GM18505 (cell line): ENCODE measurements around the gene EXOSC1.

ENCODE experiments used
- ATAC-seq: cut with Tn5 transposase; IDR thresholded peaks from one replicate; pipeline ENCODE4 v1.9.1; 2021; ENCODE audit not compliant: unreplicated experiment
- POLR2A ChIP-seq: IDR thresholded peaks from 4 replicates; pipeline ENCODE4 v1.6.1; 2011; ENCODE audit warnings: borderline replicate concordance; ENCODE audit not compliant: insufficient read depth, insufficient read length; ENCODE audit errors: extremely low read depth

EXOSC1 gene

DNA sequence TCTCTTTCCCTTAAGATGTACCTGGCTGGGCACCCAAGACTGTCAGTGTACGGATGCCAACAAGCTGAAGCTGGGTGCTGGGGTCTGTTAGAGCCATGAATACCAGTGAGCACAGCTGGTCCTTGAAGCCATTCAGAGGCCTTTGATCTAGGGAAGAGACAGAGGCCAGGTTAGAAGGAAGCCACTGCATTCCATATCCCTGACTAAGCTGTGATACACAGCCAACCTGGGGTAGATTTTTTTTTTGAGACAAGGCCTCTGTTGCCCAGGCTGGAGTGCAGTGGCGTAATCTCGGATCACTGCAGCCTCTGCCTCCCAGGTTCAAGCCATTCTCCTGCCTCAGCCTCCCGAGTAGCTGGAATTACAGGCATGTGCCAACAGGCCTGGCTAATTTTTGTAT, 20.9 kb upstream of the EXOSC1 start:
- TF ChIP-seq POLR2A, result no peak
- no peak for ATAC-seq

DNA sequence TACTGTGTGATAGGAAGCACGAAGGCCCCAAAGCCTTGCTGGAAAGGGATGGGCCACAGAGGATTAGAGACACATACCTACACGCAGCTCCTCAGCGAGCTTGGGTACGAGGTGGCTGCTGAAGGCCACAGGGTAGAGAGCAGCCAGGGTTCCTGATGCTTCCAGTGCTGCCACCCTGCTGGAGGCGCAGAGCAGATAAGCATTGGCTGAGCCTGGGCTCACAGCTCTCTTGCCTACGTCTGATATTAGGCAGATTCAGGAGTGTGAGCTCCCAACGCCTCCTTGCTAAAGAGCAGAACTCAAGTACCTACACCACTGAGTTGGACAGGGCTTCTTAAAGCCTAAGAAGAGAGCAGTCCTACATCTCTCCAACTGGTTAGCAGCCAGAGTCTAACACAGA, 20.2 kb upstream of the EXOSC1 start:
- ATAC-seq, result no peak
- TF ChIP-seq POLR2A, result no peak

DNA sequence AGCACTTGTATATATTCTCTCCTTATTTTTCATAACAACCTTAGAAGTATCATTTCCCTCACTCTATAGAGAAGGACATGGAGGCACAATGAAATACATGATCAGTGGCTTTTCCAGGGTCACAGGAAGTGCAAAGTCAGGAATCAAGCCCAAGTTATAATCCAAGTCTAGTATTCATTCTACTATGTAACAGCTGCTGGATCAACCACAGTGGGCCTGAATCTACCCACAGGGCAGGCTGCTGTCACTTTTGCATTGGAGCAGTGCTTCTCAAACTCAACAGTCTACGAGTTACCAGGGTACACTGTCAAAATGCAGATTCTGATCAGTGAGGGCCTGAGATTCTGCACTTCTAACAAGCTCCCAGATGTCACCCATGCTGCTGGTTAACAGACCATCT, 18.4 kb upstream of the EXOSC1 start:
- no peak for TF ChIP-seq POLR2A
- no peak for ATAC-seq

DNA sequence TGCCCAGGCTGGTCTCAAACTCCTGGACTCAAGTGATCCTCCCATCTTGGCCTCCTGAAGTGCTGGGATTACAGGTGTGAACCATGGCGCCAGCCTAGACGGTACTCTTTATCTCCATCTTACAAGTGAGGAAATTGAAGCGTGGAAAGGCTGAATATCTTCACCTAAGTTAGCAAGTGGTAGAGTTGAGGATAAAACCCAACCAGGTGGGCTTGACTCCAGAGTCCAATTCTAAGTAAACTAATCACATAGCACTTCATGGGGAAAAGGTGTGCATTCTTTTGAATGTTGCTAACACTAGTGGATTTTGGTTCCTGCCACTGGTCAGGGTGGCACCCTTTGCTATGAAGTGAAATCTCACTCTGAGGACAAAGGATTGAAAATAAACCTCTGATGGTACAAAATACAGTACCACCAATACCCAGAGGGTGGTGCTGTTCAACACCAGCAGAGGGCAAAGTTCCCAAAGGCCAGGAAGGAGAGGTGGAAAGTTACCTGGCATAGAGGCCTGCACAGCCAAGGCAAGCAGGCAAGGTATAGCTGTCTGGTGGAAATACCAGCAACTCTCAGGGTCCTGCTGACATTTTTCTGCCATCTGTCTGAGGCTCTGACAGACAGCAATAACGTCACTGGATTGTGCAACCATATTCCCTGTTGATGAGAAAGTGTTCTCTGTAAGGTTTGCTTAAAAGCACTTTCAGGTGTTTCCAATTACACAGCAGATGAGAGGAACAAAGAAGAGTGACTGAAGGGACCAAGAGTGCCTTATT, 17.7 kb upstream of the EXOSC1 start:
- ATAC-seq, result no peak
- TF ChIP-seq POLR2A, result no peak

DNA sequence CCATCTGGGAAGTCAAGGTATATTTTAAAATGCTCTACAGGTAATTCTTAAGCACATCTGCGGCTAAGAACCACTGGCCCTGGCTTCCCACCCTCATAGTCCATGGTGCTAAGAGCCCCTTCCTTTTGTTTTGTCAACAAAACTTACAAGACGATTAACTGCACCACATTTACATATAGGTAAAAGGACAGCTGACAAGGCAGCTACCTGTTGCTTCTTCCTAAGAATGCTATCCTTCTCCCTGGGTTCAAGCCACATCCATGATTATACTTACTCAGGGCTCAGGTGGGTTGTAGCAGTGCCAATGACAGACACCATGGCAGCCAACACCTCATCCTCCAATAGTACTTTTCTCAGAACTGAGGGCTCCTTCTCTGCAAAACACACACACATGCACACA, 16.5 kb upstream of the EXOSC1 start:
- no peak for ATAC-seq
- no peak for TF ChIP-seq POLR2A

DNA sequence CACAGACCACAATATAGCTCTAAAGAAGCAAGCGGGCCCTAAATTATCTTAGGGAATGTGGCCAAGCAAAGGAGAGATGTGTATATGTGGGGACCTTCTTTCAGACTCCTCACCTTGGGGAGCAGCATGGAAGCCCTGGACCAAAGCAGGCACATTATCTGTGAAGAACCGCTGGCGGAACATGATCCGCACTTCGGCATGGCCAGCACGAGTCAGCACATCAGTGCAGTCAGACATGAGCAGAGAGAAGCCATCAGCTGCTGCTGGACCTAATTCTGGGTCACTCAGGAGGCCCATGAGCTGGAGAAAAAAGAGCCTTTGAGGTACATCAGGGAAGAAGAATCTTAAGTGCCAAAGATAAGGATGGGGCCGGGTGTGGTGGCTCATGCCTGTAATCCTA, 14.1 kb upstream of the EXOSC1 start:
- no peak for TF ChIP-seq POLR2A
- no peak for ATAC-seq

DNA sequence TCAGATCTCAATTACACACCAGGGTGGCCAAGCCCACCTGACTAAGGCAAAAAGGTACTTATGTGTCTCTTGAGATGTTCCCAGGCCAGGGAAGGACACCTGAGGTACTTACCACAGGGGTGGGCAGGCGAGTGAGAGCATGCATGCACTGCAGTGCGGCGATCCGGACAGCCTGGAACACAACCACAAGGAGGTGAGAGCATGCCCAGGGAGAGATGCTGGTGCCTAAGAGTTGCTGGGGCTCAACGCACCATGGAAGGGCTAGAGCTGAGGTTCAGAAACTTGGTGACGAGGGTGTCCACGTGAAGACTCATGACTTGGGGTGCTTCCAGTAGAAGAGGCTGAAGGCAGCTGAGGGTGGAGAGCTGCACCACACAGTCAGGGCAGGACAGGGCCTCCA, 13.3 kb upstream of the EXOSC1 start:
- ATAC-seq, result no peak
- TF ChIP-seq POLR2A, result no peak

DNA sequence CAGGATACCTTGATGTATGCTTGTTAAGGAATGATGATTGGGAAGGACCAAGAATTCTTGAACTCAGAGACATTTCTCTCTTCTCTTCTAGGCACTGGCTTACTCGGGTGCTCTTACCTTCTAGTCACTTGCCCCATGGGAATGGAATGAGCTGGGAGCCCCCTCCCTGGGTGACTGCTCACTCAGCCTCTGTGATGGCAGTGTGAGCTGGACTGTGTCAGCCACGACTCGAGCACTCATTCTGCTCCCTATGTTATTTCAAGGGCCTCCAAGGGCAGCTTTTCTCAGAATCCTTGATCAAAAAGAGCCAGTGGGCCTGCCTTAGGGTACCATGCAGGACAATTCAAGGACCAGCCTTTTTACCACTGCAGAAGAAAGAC, 10.9 kb upstream of the EXOSC1 start:
- ATAC-seq, result no peak
- no peak for TF ChIP-seq POLR2A

DNA sequence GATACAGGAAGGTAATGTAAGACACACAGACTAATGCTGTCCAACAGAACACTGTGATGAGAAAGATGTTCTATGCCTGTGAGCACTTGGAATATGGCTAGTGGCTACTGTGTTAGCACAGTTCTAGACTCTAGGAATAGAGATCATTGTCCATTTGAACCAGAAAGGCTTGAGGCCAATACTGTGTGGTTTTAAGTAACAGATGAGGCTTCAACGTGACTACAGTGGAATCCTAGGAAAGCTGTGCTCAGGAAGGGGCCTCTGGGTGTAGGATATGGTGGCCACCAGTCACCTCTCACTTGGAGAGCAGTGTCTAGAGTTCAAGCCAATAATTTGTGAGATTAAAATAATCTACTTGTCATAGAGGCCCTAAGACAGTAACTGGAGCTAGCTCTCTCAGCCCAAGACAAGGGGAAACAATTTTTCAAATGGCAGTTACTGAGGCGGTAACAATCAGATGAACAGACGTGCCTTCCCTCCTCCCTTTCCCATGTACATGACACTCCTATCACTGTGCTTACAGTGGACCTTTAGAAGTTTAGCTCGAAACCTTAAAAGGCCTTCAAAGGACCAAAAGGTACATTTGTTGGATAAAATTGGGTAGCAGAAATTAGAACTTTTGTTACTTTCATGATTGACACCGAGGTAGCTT, 10.4 kb upstream of the EXOSC1 start:
- ATAC-seq, result no peak
- no peak for TF ChIP-seq POLR2A

DNA sequence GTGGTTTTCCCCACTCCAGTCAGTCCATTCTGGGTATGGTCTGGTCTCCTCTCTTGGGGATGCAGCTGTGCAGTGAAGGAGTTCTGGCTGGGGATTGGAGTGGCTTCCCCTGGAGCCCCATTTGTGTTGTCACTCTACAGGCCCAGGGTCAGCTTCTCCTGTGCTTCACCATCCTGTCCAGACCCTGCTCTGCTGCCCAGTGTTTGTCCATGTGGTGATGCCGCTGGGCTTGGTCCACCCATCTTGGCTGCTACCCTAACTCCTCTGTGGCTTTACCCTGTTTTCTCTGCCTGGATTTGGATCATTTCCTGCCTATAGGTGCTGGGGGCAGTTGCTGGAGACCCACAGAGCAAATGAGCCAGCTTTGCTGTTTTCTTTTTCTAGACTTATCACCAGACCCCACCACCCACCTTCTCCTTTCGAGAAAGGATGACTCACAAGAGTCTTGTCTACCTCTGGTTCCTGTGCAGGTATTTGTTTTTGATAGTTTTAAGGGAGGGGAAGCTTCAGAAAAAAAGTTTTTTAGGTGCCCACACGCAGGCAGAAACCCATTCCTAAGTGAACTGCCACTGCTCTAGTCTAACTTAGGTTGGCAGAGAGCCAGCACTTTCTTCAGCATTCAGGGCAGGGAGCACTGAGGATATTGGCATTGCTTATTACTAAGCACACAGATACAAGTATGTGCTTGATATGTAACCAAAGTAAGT, 8.7 kb upstream of the EXOSC1 start:
- no peak for ATAC-seq
- TF ChIP-seq POLR2A, result no peak

DNA sequence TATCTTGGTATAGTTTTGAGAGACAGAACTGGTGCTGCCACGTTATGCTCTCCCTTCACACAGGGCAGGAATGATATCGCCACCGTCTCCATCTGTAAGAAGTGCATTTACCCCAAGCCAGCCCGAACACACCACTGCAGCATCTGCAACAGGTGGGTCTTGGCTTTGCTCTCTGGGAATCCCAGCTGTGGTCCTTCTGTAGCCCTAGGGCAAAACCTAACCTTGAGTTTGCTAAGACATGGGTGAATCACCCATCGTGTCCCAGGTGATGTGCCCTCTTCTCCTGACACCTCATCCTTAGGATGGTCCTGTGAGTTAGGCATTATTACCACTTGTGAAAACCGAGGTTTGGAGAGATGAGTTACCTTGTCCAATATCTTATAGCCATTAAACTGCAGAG, 6.5 kb upstream of the EXOSC1 start:
- no peak for ATAC-seq
- TF ChIP-seq POLR2A, result no peak

DNA sequence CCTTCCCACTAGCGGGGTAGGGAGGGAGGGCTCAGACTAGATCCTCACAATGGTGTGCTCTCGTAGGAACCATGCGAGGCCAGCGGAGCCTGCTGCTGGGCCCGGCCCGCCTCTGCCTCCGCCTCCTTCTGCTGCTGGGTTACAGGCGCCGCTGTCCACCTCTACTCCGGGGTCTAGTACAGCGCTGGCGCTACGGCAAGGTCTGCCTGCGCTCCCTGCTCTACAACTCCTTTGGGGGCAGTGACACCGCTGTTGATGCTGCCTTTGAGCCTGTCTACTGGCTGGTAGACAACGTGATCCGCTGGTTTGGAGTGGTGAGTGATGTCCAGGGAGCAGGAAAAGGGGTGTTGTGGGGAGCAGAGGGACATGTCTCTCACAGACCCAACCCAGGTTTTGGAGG, 5.8 kb upstream of the EXOSC1 start:
- no peak for TF ChIP-seq POLR2A
- ATAC-seq, result no peak

DNA sequence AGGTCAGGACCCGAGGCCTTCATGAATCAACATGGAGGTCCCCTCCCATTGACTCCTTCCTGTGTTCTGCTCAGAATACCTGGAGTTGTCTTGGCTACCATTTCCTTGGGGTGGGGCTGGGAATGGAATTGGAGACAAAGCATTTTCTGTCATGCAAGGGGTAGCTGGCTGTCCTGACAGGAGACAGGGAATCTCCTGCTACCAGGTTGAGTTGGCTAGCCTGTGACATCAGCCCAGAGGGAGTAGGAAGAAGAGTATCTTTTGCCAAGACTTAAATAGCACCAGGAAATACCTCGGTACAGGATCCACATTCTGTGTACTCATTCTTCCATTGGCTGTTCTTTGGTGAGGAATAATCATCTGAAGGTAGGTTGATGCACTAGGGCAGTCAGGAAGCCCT, 5.0 kb upstream of the EXOSC1 start:
- ATAC-seq, result no peak
- TF ChIP-seq POLR2A, result no peak

DNA sequence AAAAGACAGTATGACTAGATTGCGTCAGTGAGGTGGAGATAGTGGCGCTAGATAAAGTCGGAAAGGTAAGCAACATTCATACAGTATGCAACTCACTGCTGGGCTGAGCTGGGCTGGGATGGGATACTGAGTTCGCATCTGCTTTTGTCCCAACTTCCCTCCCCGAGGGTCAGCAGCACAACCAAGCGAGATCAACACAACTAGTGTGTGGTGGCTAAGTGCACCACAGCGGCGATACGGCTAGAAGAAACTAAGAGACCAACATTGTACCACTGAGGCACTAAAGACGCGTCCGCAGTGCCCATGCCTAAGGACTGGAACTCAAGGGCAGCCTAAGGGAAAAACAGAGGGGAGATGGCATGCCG, 467 bp downstream of the EXOSC1 start:
- no peak for ATAC-seq
- no peak for TF ChIP-seq POLR2A
